Kidney epithelial cell (primary cell): ENCODE data around the gene ZBTB25. TPM values are rescaled to one million over a fixed set of nuclear protein-coding genes. Genes with fewer than 3 reads are reported as not detected.

Experiments used
- DNase-seq: peaks from one replicate; pipeline ENCODE4 v3.0.0-alpha.2; 2010; ENCODE audit warnings: low read depth
- H3K27me3 ChIP-seq: 2 replicates; pipeline ENCODE4 v1.6.0; 2011; ENCODE audit warnings: low read length; ENCODE audit not compliant: control insufficient read depth, insufficient read depth
- H3K36me3 ChIP-seq: 2 replicates; pipeline ENCODE4 v1.5.1; 2011; ENCODE audit warnings: low read length; ENCODE audit not compliant: control insufficient read depth, insufficient read depth
- H3K4me3 ChIP-seq: 2 replicates; pipeline ENCODE4 v1.5.1; 2011; ENCODE audit warnings: low read depth, mild to moderate bottlenecking, control low read depth, low read length
- CTCF ChIP-seq: IDR thresholded peaks from 2 replicates; pipeline ENCODE4 v1.5.1; 2011; ENCODE audit warnings: mild to moderate bottlenecking, moderate library complexity, low read length, control low read depth, inconsistent platforms; ENCODE audit not compliant: insufficient read depth, poor library complexity, severe bottlenecking
- total RNA-seq: library from RNA; depleted of rRNA; stranded (reverse); fragments of >200 nt; gene quantifications from 2 replicates; pipeline ENCODE4 v1.2.3, GENCODE V29; 2015

The ZBTB25 gene
- total RNA-seq, 1 donor from 2014 or later: 7.4 TPM

GRCh38 chr14:64476438-64476837 is 27.2 kb downstream of the ZBTB25 start:
- DNase-seq: no peak

GRCh38 chr14:64475585-64476273 is 27.9 kb downstream of the ZBTB25 start:
- DNase-seq: no peak
- Histone ChIP-seq H3K36me3 (no peaks in the 10 kb centered on the region), H3K27me3 (no peaks in the 10 kb centered on the region), H3K4me3 (no peak overlapping the region)
- no peak for TF ChIP-seq CTCF

More at GRCh38 chr14:64476438-64476837, 27.2 kb downstream of the ZBTB25 start:
- no peaks in the 10 kb centered on the region for H3K27me3 ChIP-seq
- no peak for TF ChIP-seq CTCF
- no peaks in the 10 kb centered on the region for H3K36me3 ChIP-seq
- no peak overlapping the region for H3K4me3 ChIP-seq

DNA sequence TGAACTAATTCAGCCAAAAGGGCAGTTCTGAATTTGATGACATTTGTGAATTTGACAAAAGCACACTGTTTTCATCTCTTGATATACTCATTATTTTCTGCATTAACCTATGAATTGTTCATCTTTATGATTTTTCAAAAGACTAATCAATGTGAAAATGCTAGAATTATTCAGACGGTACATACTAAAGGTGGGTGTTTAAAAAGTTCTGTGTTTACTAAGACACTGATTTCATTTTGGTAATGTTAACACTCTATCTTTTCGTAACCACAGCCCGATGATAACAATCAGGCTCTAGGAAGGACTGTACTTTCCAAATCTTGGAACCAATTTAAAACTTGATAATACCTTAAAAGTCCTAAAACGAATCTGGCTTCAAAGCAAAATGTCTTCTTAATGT is 28.9 kb downstream of the ZBTB25 start:
- TF ChIP-seq CTCF: no peak
- Histone ChIP-seq H3K4me3 (no peak overlapping the region), H3K27me3 (no peaks in the 10 kb centered on the region), H3K36me3 (no peaks in the 10 kb centered on the region)
- no peak for DNase-seq

- no peak for TF ChIP-seq CTCF
- H3K27me3 ChIP-seq: no peaks in the 10 kb centered on the region
- no peak for DNase-seq
Observed at GRCh38 chr14:64474041-64474440, 29.6 kb downstream of the ZBTB25 start.

GRCh38 chr14:64468451-64468850 is 35.2 kb downstream of the ZBTB25 start:
- Histone ChIP-seq H3K4me3 (no peak overlapping the region), H3K36me3 (peaks cover 1% of the 10 kb centered on the region), H3K27me3 (no peaks in the 10 kb centered on the region)
- TF ChIP-seq CTCF: no peak
- DNase-seq: no peak

More at GRCh38 chr14:64474041-64474440, 29.6 kb downstream of the ZBTB25 start:
- H3K36me3 ChIP-seq: no peaks in the 10 kb centered on the region
- no peak overlapping the region for H3K4me3 ChIP-seq

- no peak for TF ChIP-seq CTCF
- no peak for DNase-seq
- Histone ChIP-seq H3K4me3 (no peak overlapping the region), H3K36me3 (peaks cover 1% of the 10 kb centered on the region), H3K27me3 (no peaks in the 10 kb centered on the region)
Observed at GRCh38 chr14:64467566-64467965, 36.1 kb downstream of the ZBTB25 start.
